B cell (primary cell): ENCODE measurements around the gene KIF17. TPM values are rescaled to one million over a fixed set of nuclear protein-coding genes. Genes with fewer than 3 reads are reported as not detected.

Source experiments
- ATAC-seq: fragments of 200-7000 bp; cut with Tn5 transposase; one replicate; pipeline ENCODE4 v1.10.0; 2021; ENCODE audit warnings: low read depth, mild to moderate bottlenecking, moderate number of reproducible peaks, moderate library complexity
- CTCF ChIA-PET: fragments of 350-600 bp; sonication (Branson Sonifier 250); formaldehyde crosslinking; loops from one replicate; lab custom pipeline; 2021; ENCODE audit warnings: antibody characterized with exemption, inconsistent platforms; lab: Charles Lee
- POLR2A ChIA-PET: fragments of 350-600 bp; sonication (Branson Sonifier 250); formaldehyde crosslinking; loops from one replicate; lab custom pipeline; 2021; ENCODE audit warnings: antibody characterized with exemption; lab: Charles Lee
- DNase-seq: peaks from one replicate; pipeline ENCODE4 v3.0.0; 2013
- H2AFZ ChIP-seq: 2 replicates; pipeline ENCODE4 v1.6.1; 2012; ENCODE audit warnings: mild to moderate bottlenecking, low read depth, low read length; ENCODE audit not compliant: insufficient read depth, poor library complexity, severe bottlenecking
- H3K27ac ChIP-seq, 2 donors: 1 replicate in 1 of 2; 2 replicates in 1 of 2; pipeline ENCODE4 v1.5.1; 2012 to 2013; ENCODE audit warnings: low read length in 2 of 2, mild to moderate bottlenecking in 2 of 2, moderate library complexity in 1 of 2
- H3K27me3 ChIP-seq, 4 experiments: fragments of 200-600 bp in 1 of 4; sonication (generic) in 1 of 4; replicated peaks in 1 of 4; 1 replicate in 2 of 4; 2 replicates in 2 of 4; pipeline versions ENCODE4 v1.6.1 to v1.7.0; 2013 to 2016; ENCODE audit warnings: low read length in 3 of 4, mild to moderate bottlenecking in 2 of 4, mixed read lengths in 1 of 4, moderate library complexity in 1 of 4; ENCODE audit not compliant: insufficient read depth in 4 of 4, control insufficient read depth in 3 of 4; ENCODE audit errors: control extremely low read depth in 1 of 4
- H3K36me3 ChIP-seq, 2 experiments: replicated peaks in 1 of 2; 1 replicate in 1 of 2; 2 replicates in 1 of 2; pipeline versions ENCODE4 v1.6.1 to v1.7.1; 2013; ENCODE audit warnings: low read length in 1 of 2; ENCODE audit not compliant: insufficient read depth in 2 of 2, control insufficient read depth in 1 of 2; ENCODE audit errors: control extremely low read depth in 1 of 2, extremely low read depth in 1 of 2
- H3K4me1 ChIP-seq, 2 donors: fragments of 200-600 bp in 1 of 2; sonication (generic) in 1 of 2; 1 replicate in 1 of 2; 2 replicates in 1 of 2; pipeline versions ENCODE4 v1.5.1 to v1.6.1; 2013 to 2017; ENCODE audit warnings: low read length in 2 of 2; ENCODE audit not compliant: control insufficient read depth in 2 of 2, insufficient read depth in 2 of 2
- H3K4me2 ChIP-seq: replicated peaks from 2 replicates; pipeline ENCODE3; 2012; ENCODE audit warnings: mild to moderate bottlenecking, low read depth, low read length; ENCODE audit not compliant: poor library complexity, severe bottlenecking
- H3K4me3 ChIP-seq, 5 experiments: fragments of 200-600 bp in 1 of 5; sonication (generic) in 1 of 5; 1 replicate in 3 of 5; 2 replicates in 2 of 5; pipeline versions ENCODE4 v1.5.1 to v1.7.0; 2011 to 2016; ENCODE audit warnings: low read length in 4 of 5, mild to moderate bottlenecking in 4 of 5, low read depth in 2 of 5, control low read depth in 1 of 5, moderate library complexity in 1 of 5; ENCODE audit not compliant: insufficient read depth in 1 of 5; ENCODE audit errors: control extremely low read depth in 1 of 5, extremely low read depth in 1 of 5
- H3K79me2 ChIP-seq: fragments of 200-600 bp; sonication (generic); one replicate; pipeline ENCODE4 v1.6.0; 2016; ENCODE audit warnings: low read length; ENCODE audit not compliant: control insufficient read depth, insufficient read depth
- H3K9ac ChIP-seq: fragments of 200-600 bp; sonication (generic); 2 replicates; pipeline ENCODE4 v1.6.1; 2017; ENCODE audit warnings: mild to moderate bottlenecking, low read length, moderate library complexity
- H3K9me3 ChIP-seq, 3 donors: one replicate each; pipeline versions ENCODE4 v1.6.1 to v1.7.1; 2013; ENCODE audit warnings: low read length in 2 of 3; ENCODE audit not compliant: control insufficient read depth in 2 of 3, insufficient read depth in 1 of 3; ENCODE audit errors: control extremely low read depth in 1 of 3
- H4K20me1 ChIP-seq: 2 replicates; pipeline ENCODE4 v1.6.0; 2012; ENCODE audit warnings: mild to moderate bottlenecking, low read length; ENCODE audit not compliant: insufficient read depth, control insufficient read depth, poor library complexity, severe bottlenecking
- H3K27ac Mint-ChIP-seq: one replicate; pipeline ENCODE4 v1.8.0; 2021; ENCODE audit warnings: mixed read lengths
- H3K27me3 Mint-ChIP-seq: one replicate; pipeline ENCODE4 v1.8.0; 2021; ENCODE audit warnings: mixed read lengths
- H3K4me1 Mint-ChIP-seq: one replicate; pipeline ENCODE4 v1.8.0; 2021; ENCODE audit warnings: mixed read lengths
- H3K4me3 Mint-ChIP-seq: one replicate; pipeline ENCODE4 v1.8.0; 2021; ENCODE audit warnings: mixed read lengths
- H3K9me3 Mint-ChIP-seq: one replicate; pipeline ENCODE4 v1.8.0; 2022; ENCODE audit warnings: mixed read lengths; ENCODE audit not compliant: insufficient read depth
- CTCF ChIP-seq: fragments of 200-600 bp; IDR thresholded peaks from one replicate; pipeline ENCODE4 v1.8.0; 2022; ENCODE audit warnings: antibody characterized with exemption, mild to moderate bottlenecking
- EZH2 ChIP-seq: IDR thresholded peaks from 2 replicates; pipeline ENCODE4 v1.6.1; 2012; ENCODE audit warnings: borderline replicate concordance, low read depth, mild to moderate bottlenecking, moderate library complexity, low read length; ENCODE audit not compliant: insufficient read depth, poor library complexity, severe bottlenecking
- WGBS: methylation state at CpG from one replicate; pipeline ENCODE4 v1.1.5; 2013; ENCODE audit warnings: missing lambda C conversion rate; ENCODE audit not compliant: insufficient coverage; 5-methylcytosine and 5-hydroxymethylcytosine counted together
- intact Hi-C: fragments of 100-400 bp; cut with micrococcal nuclease; formaldehyde crosslinking; loops from one replicate; pipeline ENCODE4 v1.10.0; 2022
- polyA plus RNA-seq: library from polyadenylated mRNA; depleted of rRNA; stranded (reverse); fragments of >200 nt; gene quantifications from 2 replicates; pipeline ENCODE4 v1.2.3, GENCODE V29; 2012
- total RNA-seq, 2 donors: library from RNA; stranded (reverse); fragments of 120-200 nt in 1 of 2; gene quantifications; 1 replicate in 1 of 2; 2 replicates in 1 of 2; pipeline versions ENCODE4 v1.2.3 to v1.2.4, GENCODE V29; 2013 to 2022

Gene KIF17
- total and polyA plus RNA-seq, 2 donors (not counting 1 experiment from before 2014, with no cell fraction given) = not detected

- no peak overlapping the region for H2AFZ ChIP-seq
- H3K4me3 Mint-ChIP-seq = no peak overlapping the region
- DNase-seq (no peak), ATAC-seq (no peak)
- no peak overlapping the region for H3K9ac ChIP-seq
- no peak overlapping the region for H3K27ac ChIP-seq
- CTCF ChIA-PET = no interaction called here
- intact Hi-C loops = no loop called here
- H3K36me3 ChIP-seq = no peaks in the 10 kb centered on the region
- WGBS = 94% methylated on average over 35 of the region's 35 CpGs
- peaks cover 0 to 5% (median 0%) of the 10 kb centered on the region in 4 experiments for H3K27me3 ChIP-seq
- H3K4me1 ChIP-seq = no peaks in the 10 kb centered on the region
- no peak overlapping the region for H3K4me2 ChIP-seq
- no peak overlapping the region for H3K27ac Mint-ChIP-seq
- H3K79me2 ChIP-seq = no peaks in the 10 kb centered on the region
- no peaks in the 10 kb centered on the region for H3K9me3 Mint-ChIP-seq
- H4K20me1 ChIP-seq = no peaks in the 10 kb centered on the region
- POLR2A ChIA-PET = no interaction called here
- H3K9me3 ChIP-seq = no peaks in the 10 kb centered on the region
- peaks cover 6% of the 10 kb centered on the region for H3K27me3 Mint-ChIP-seq
- H3K4me1 Mint-ChIP-seq = peaks cover 1% of the 10 kb centered on the region
- TF ChIP-seq CTCF = no peak
- TF ChIP-seq EZH2 = no peak
- H3K4me3 ChIP-seq = no peak overlapping the region
Observed at GRCh38 chr1:20723537-20724363, 5.9 kb upstream of the KIF17 start.

GRCh38 chr1:20723159-20723536 is 5.3 kb upstream of the KIF17 start:
- WGBS = 96% methylated on average over 4 of the region's 4 CpGs
- TF ChIP-seq CTCF = no peak
- no peak for TF ChIP-seq EZH2

More at GRCh38 chr1:20723159-20723536, 5.3 kb upstream of the KIF17 start:
- ChIA-PET CTCF (interaction anchor here (1.2 kb wide), 1 partner anchor 26 kb away, joined by 3 read pairs; no protein-coding TSS in a partner anchor), POLR2A (no interaction called here)
- Mint-ChIP-seq H3K4me3 (no peak overlapping the region), H3K4me1 (peaks cover 4% of the 10 kb centered on the region), H3K27me3 (peaks cover 5% of the 10 kb centered on the region), H3K9me3 (no peaks in the 10 kb centered on the region), H3K27ac (no peak overlapping the region)
- DNase-seq = no peak
- Histone ChIP-seq H4K20me1 (no peaks in the 10 kb centered on the region), H3K4me1 (peaks cover 2% of the 10 kb centered on the region in 2 donors), H3K4me3 (no peak overlapping the region), H2AFZ (no peak overlapping the region), H3K9ac (no peak overlapping the region), H3K79me2 (no peaks in the 10 kb centered on the region), H3K27me3 (peaks cover 0 to 8% (median under 1%) of the 10 kb centered on the region in 4 experiments), H3K36me3 (no peaks in the 10 kb centered on the region), H3K9me3 (peaks cover 0 to 2% (median 0%) of the 10 kb centered on the region in 3 donors), H3K27ac (no peak overlapping the region), H3K4me2 (no peak overlapping the region)
- ATAC-seq = no peak
- intact Hi-C loops = no loop called here
